ENCODE measurements around the gene ANXA6.

- TF ChIP-seq CTCF (IDR thresholded peaks at IDR 0.05; ENCODE audit: low read depth, low read length): no peak
- no peak for TF ChIP-seq EZH2phosphoT487 (IDR thresholded peaks at IDR 0.05; ENCODE audit: low read depth)
Observed at GRCh38 chr5:151196556-151197290, 39.1 kb upstream of the ANXA6 start.

All from OCI-LY3 (cell line).